ENCODE data around the gene TMPRSS4. TPM values are rescaled to one million over a fixed set of nuclear protein-coding genes. Genes with fewer than 3 reads are reported as not detected.
A peak's percentile ranks its signal among the peaks of the same experiment; 100 is the strongest.

The TMPRSS4 gene
- total RNA-seq, 1 donor from 2014 or later = not detected

- peaks cover 2% of the 10 kb centered on the region for H3K27me3 ChIP-seq (ENCODE audit: insufficient read depth, low read length)
Observed at GRCh38 chr11:118054712-118055640, 21.9 kb upstream of the TMPRSS4 start.

GRCh38 chr11:118055966-118056365, 20.9 kb upstream of the TMPRSS4 start:
- H3K4me1 Mint-ChIP-seq (ENCODE audit: low read depth, unreplicated experiment) = peaks cover 7% of the 10 kb centered on the region
- no peak overlapping the region for H3K4me3 Mint-ChIP-seq (ENCODE audit: unreplicated experiment)
- Histone ChIP-seq H3K4me3 (ENCODE audit: insufficient read depth, low read depth, low read length) (no peak overlapping the region), H2AFZ (ENCODE audit: low read depth, low read length) (no peak overlapping the region), H3K79me2 (ENCODE audit: insufficient read depth, low read length) (no peaks in the 10 kb centered on the region), H4K20me1 (ENCODE audit: insufficient read depth, low read length) (no peaks in the 10 kb centered on the region), H3K4me2 (ENCODE audit: low read length) (no peak overlapping the region), H3K9me3 (ENCODE audit: insufficient read depth, low read depth, low read length) (no peaks in the 10 kb centered on the region), H3K9ac (ENCODE audit: low read length) (no peak overlapping the region), H3K36me3 (ENCODE audit: insufficient read depth, low read length) (no peaks in the 10 kb centered on the region), H3K27me3 (ENCODE audit: insufficient read depth, low read length) (peaks cover 2% of the 10 kb centered on the region), H3K4me1 (ENCODE audit: insufficient read depth, low read length) (no peaks in the 10 kb centered on the region), H3K27ac (ENCODE audit: low read depth, low read length) (no peak overlapping the region)
- FAIRE-seq (no peak), DNase-seq (ENCODE audit: low read depth) (no peak)
- H3K36me3 Mint-ChIP-seq (ENCODE audit: low read depth, unreplicated experiment) = no peaks in the 10 kb centered on the region
- peaks cover 40% of the 10 kb centered on the region for H3K27me3 Mint-ChIP-seq (ENCODE audit: low read depth, unreplicated experiment)
- H3K9me3 Mint-ChIP-seq (ENCODE audit: unreplicated experiment) = no peaks in the 10 kb centered on the region
- H3K27ac Mint-ChIP-seq (ENCODE audit: unreplicated experiment) = no peak overlapping the region
- TF ChIP-seq CTCF (IDR thresholded peaks at IDR 0.05; ENCODE audit: insufficient read depth, low read depth, low read length) = no peak
- no peak for TF ChIP-seq EZH2 (IDR thresholded peaks at IDR 0.05; ENCODE audit: insufficient read depth, low read length)

More at GRCh38 chr11:118054712-118055640, 21.9 kb upstream of the TMPRSS4 start:
- H2AFZ ChIP-seq (ENCODE audit: low read depth, low read length) = no peak overlapping the region
- Mint-ChIP-seq H3K4me1 (ENCODE audit: low read depth, unreplicated experiment) (peaks cover 7% of the 10 kb centered on the region), H3K27me3 (ENCODE audit: low read depth, unreplicated experiment) (peaks cover 45% of the 10 kb centered on the region), H3K36me3 (ENCODE audit: low read depth, unreplicated experiment) (no peaks in the 10 kb centered on the region), H3K4me3 (ENCODE audit: unreplicated experiment) (no peak overlapping the region), H3K9me3 (ENCODE audit: unreplicated experiment) (no peaks in the 10 kb centered on the region), H3K27ac (ENCODE audit: unreplicated experiment) (no peak overlapping the region)
- no peak for FAIRE-seq
- H4K20me1 ChIP-seq (ENCODE audit: insufficient read depth, low read length) = no peaks in the 10 kb centered on the region
- peak; percentile 1 for DNase-seq (ENCODE audit: low read depth)
- no peaks in the 10 kb centered on the region for H3K9me3 ChIP-seq (ENCODE audit: insufficient read depth, low read depth, low read length)
- no peaks in the 10 kb centered on the region for H3K36me3 ChIP-seq (ENCODE audit: insufficient read depth, low read length)
- H3K79me2 ChIP-seq (ENCODE audit: insufficient read depth, low read length) = no peaks in the 10 kb centered on the region
- no peak overlapping the region for H3K4me2 ChIP-seq (ENCODE audit: low read length)
- no peak overlapping the region for H3K9ac ChIP-seq (ENCODE audit: low read length)
- no peak for TF ChIP-seq EZH2 (IDR thresholded peaks at IDR 0.05; ENCODE audit: insufficient read depth, low read length)
- no peak for TF ChIP-seq CTCF (IDR thresholded peaks at IDR 0.05; ENCODE audit: insufficient read depth, low read depth, low read length)
- no peak overlapping the region for H3K27ac ChIP-seq (ENCODE audit: low read depth, low read length)
- H3K4me1 ChIP-seq (ENCODE audit: insufficient read depth, low read length) = no peaks in the 10 kb centered on the region
- H3K4me3 ChIP-seq (ENCODE audit: insufficient read depth, low read depth, low read length) = no peak overlapping the region

GRCh38 chr11:118056806-118057205, 20.1 kb upstream of the TMPRSS4 start:
- H3K27ac ChIP-seq (ENCODE audit: low read depth, low read length) = no peak overlapping the region
- DNase-seq (ENCODE audit: low read depth) = no peak
- H3K4me1 ChIP-seq (ENCODE audit: insufficient read depth, low read length) = no peaks in the 10 kb centered on the region
- no peaks in the 10 kb centered on the region for H4K20me1 ChIP-seq (ENCODE audit: insufficient read depth, low read length)
- Mint-ChIP-seq H3K27me3 (ENCODE audit: low read depth, unreplicated experiment) (peaks cover 33% of the 10 kb centered on the region), H3K27ac (ENCODE audit: unreplicated experiment) (no peak overlapping the region), H3K4me1 (ENCODE audit: low read depth, unreplicated experiment) (peaks cover 7% of the 10 kb centered on the region), H3K9me3 (ENCODE audit: unreplicated experiment) (no peaks in the 10 kb centered on the region), H3K4me3 (ENCODE audit: unreplicated experiment) (no peak overlapping the region), H3K36me3 (ENCODE audit: low read depth, unreplicated experiment) (no peaks in the 10 kb centered on the region)
- peaks cover 2% of the 10 kb centered on the region for H3K27me3 ChIP-seq (ENCODE audit: insufficient read depth, low read length)
- H2AFZ ChIP-seq (ENCODE audit: low read depth, low read length) = no peak overlapping the region
- H3K4me2 ChIP-seq (ENCODE audit: low read length) = no peak overlapping the region
- TF ChIP-seq EZH2 (IDR thresholded peaks at IDR 0.05; ENCODE audit: insufficient read depth, low read length) (no peak), CTCF (IDR thresholded peaks at IDR 0.05; ENCODE audit: insufficient read depth, low read depth, low read length) (no peak)
- FAIRE-seq = no peak
- H3K36me3 ChIP-seq (ENCODE audit: insufficient read depth, low read length) = no peaks in the 10 kb centered on the region
- H3K79me2 ChIP-seq (ENCODE audit: insufficient read depth, low read length) = no peaks in the 10 kb centered on the region
- H3K4me3 ChIP-seq (ENCODE audit: insufficient read depth, low read depth, low read length) = no peak overlapping the region
- H3K9ac ChIP-seq (ENCODE audit: low read length) = no peak overlapping the region
- no peaks in the 10 kb centered on the region for H3K9me3 ChIP-seq (ENCODE audit: insufficient read depth, low read depth, low read length)

Measured in astrocyte (in vitro differentiated cells and primary cell).